Prostate gland (tissue), 2 donors: Measurements from ENCODE around the gene PAN2. TPM values are rescaled to one million over a fixed set of nuclear protein-coding genes. Genes with fewer than 3 reads are reported as not detected.

ENCODE experiments used
- DNase-seq: peaks from one replicate; pipeline ENCODE4 v3.0.0-alpha.2; 2019; ENCODE audit warnings: low spot score
- H3K27ac ChIP-seq, 2 donors: fragments of 200-600 bp; sonication (generic); 2 replicates each; pipeline ENCODE4 v1.5.1; 2017 to 2019
- H3K27me3 ChIP-seq: fragments of 200-600 bp; sonication (generic); replicated peaks from 2 replicates; pipeline ENCODE4 v1.5.1; 2019; ENCODE audit not compliant: insufficient read depth
- H3K36me3 ChIP-seq, 2 donors: fragments of 200-600 bp; sonication (generic); 1 replicate in 1 of 2; 2 replicates in 1 of 2; pipeline versions ENCODE4 v1.5.1 to v1.8.1; 2017 to 2019
- H3K4me1 ChIP-seq: fragments of 200-600 bp; sonication (generic); replicated peaks from 2 replicates; pipeline ENCODE4 v1.5.1; 2019
- H3K4me3 ChIP-seq, 2 donors: fragments of 200-600 bp; sonication (generic); 2 replicates each; pipeline ENCODE4 v1.5.1; 2017 to 2019
- H3K9me3 ChIP-seq: fragments of 200-600 bp; sonication (generic); 2 replicates; pipeline ENCODE4 v1.5.1; 2017
- CTCF ChIP-seq, 4 experiments: fragments of 200-600 bp in 2 of 4; fragments of 450-650 bp in 2 of 4; sonication (generic) in 2 of 4; IDR thresholded peaks; 1 replicate in 3 of 4; 2 replicates in 1 of 4; pipeline ENCODE4 v1.5.1; 2016 to 2019; ENCODE audit warnings: antibody characterized with exemption in 4 of 4, mild to moderate bottlenecking in 2 of 4, moderate library complexity in 2 of 4
- POLR2A ChIP-seq: fragments of 450-650 bp; IDR thresholded peaks from one replicate; pipeline ENCODE4 v1.6.1; 2016; ENCODE audit warnings: antibody characterized with exemption, mild to moderate bottlenecking
- POLR2AphosphoS5 ChIP-seq: sonication (generic); formaldehyde crosslinking; IDR thresholded peaks from one replicate; pipeline ENCODE4 v1.6.1; 2017; ENCODE audit warnings: antibody characterized with exemption
- whole genome bisulfite sequencing: methylation state at CpG from one replicate; pipeline ENCODE4 v1.1.5; 2018; 5-methylcytosine and 5-hydroxymethylcytosine counted together
- intact Hi-C: fragments of 100-400 bp; cut with DNase I; formaldehyde crosslinking; loops from one replicate; pipeline ENCODE4 v1.14.2; 2022
- total RNA-seq, 2 donors: library from RNA; depleted of rRNA; stranded (reverse); fragments of >200 nt; gene quantifications; one replicate each; pipeline ENCODE4 v1.1.0, GENCODE V29; 2016

The PAN2 gene
- total RNA-seq, result 10 to 100 TPM; 31.8 to 60.8 TPM

GRCh38 chr12:56333679-56334489, at the start of gene PAN2:
PAN2 (minus strand) TSS chr12:56334000; CDS start chr12:56333094, 906 bp downstream.
- Histone ChIP-seq H3K4me3 (peak within 1 kb of the TSS; percentile 46 to 53), H3K36me3 (no peaks in the 10 kb centered on the region), H3K27ac (peak within 1 kb of the TSS; percentile 88 to 89), H3K27me3 (no peaks in the 10 kb centered on the region), H3K9me3 (no peaks in the 10 kb centered on the region), H3K4me1 (no peaks in the 10 kb centered on the region)
- peak; percentile 95 for DNase-seq
- under 1% methylated on average over 34 of the region's 45 CpGs for WGBS
- intact Hi-C loops, result no loop called here
- TF ChIP-seq POLR2A (peak; percentile 48), CTCF (IDR thresholded peaks at IDR 0.05) (peak in 3 of 4 experiments; percentile 53 to 73 (median 57)), POLR2AphosphoS5 (peak; percentile 94)

- no peak for DNase-seq
Observed at GRCh38 chr12:56382611-56383010, 48.8 kb upstream of the PAN2 start.

GRCh38 chr12:56377989-56378316, 44.2 kb upstream of the PAN2 start:
- no peak for TF ChIP-seq POLR2A
- no peak for TF ChIP-seq POLR2AphosphoS5
- TF ChIP-seq CTCF (IDR thresholded peaks at IDR 0.05), result no peak
- H3K4me1 ChIP-seq, result no peaks in the 10 kb centered on the region
- no peaks in the 10 kb centered on the region for H3K9me3 ChIP-seq
- 24% methylated on average over 1 of the region's 1 CpG for WGBS
- no peaks in the 10 kb centered on the region for H3K27me3 ChIP-seq
- DNase-seq, result no peak
- no peak overlapping the region for H3K27ac ChIP-seq
- no peaks in the 10 kb centered on the region for H3K36me3 ChIP-seq
- intact Hi-C loops, result no loop called here
- no peak overlapping the region for H3K4me3 ChIP-seq

More at GRCh38 chr12:56382611-56383010, 48.8 kb upstream of the PAN2 start:
- H3K27ac ChIP-seq, result no peak overlapping the region
- H3K36me3 ChIP-seq, result no peaks in the 10 kb centered on the region
- intact Hi-C loops, result no loop called here
- H3K9me3 ChIP-seq, result no peaks in the 10 kb centered on the region
- TF ChIP-seq POLR2AphosphoS5, result no peak
- no peak for TF ChIP-seq POLR2A
- no peak for TF ChIP-seq CTCF (IDR thresholded peaks at IDR 0.05)
- H3K4me3 ChIP-seq, result no peak overlapping the region
- 92% methylated on average over 16 of the region's 16 CpGs for WGBS
- H3K27me3 ChIP-seq, result no peaks in the 10 kb centered on the region
- H3K4me1 ChIP-seq, result no peaks in the 10 kb centered on the region

- TF ChIP-seq CTCF (IDR thresholded peaks at IDR 0.05) (no peak), POLR2AphosphoS5 (no peak), POLR2A (no peak)
- 68% methylated on average over 4 of the region's 4 CpGs for WGBS
- H3K4me1 ChIP-seq, result no peaks in the 10 kb centered on the region
- H3K36me3 ChIP-seq, result no peaks in the 10 kb centered on the region
- H3K27me3 ChIP-seq, result no peaks in the 10 kb centered on the region
- H3K9me3 ChIP-seq, result no peaks in the 10 kb centered on the region
- H3K27ac ChIP-seq, result no peak overlapping the region
- intact Hi-C loops, result no loop called here
- H3K4me3 ChIP-seq, result no peak overlapping the region
- DNase-seq, result no peak
Observed at GRCh38 chr12:56377310-56377988, 43.6 kb upstream of the PAN2 start.
